Esophagus squamous epithelium (tissue), 5 donors: ENCODE data around the gene ZNF593OS. TPM values are rescaled to one million over a fixed set of nuclear protein-coding genes. Genes with fewer than 3 reads are reported as not detected.

Experiments used
- DNase-seq: peaks from one replicate; lab custom pipeline; 2025; lab: John Stamatoyannopoulos, UW
- H3K27ac ChIP-seq, 4 donors: fragments of 200-600 bp; sonication (generic); one replicate each; pipeline ENCODE4 v1.5.1; 2016 to 2019; ENCODE audit warnings: mild to moderate bottlenecking in 1 of 4
- H3K27me3 ChIP-seq, 4 donors: fragments of 200-600 bp; sonication (generic); 1 replicate in 3 of 4; 2 replicates in 1 of 4; pipeline versions ENCODE4 v1.5.1 to v1.6.0; 2017 to 2021; ENCODE audit warnings: antibody characterized with exemption in 1 of 4
- H3K36me3 ChIP-seq, 3 donors: fragments of 200-600 bp; sonication (generic); one replicate each; pipeline ENCODE4 v1.5.1; 2016 to 2019
- H3K4me1 ChIP-seq, 3 donors: fragments of 200-600 bp; sonication (generic); one replicate each; pipeline ENCODE4 v1.5.1; 2017 to 2019
- H3K4me3 ChIP-seq, 4 donors: fragments of 200-600 bp; sonication (generic); 1 replicate in 3 of 4; 2 replicates in 1 of 4; pipeline ENCODE4 v1.5.1; 2016 to 2019; ENCODE audit warnings: mild to moderate bottlenecking in 2 of 4, moderate library complexity in 1 of 4
- H3K9me3 ChIP-seq, 3 donors: fragments of 200-600 bp; sonication (generic); one replicate each; pipeline ENCODE4 v1.5.1; 2016 to 2019
- POLR2A ChIP-seq, 4 donors: fragments of 450-650 bp; IDR thresholded peaks; one replicate each; pipeline ENCODE4 v1.6.1; 2017; ENCODE audit warnings: antibody characterized with exemption in 4 of 4, mild to moderate bottlenecking in 4 of 4, moderate library complexity in 3 of 4
- WGBS, 2 donors: methylation state at CpG; one replicate each; pipeline ENCODE4 v1.1.5; 2018; 5-methylcytosine and 5-hydroxymethylcytosine counted together
- intact Hi-C: fragments of 100-400 bp; cut with DNase I; formaldehyde crosslinking; loops from one replicate; pipeline ENCODE4 v1.15.0; 2022
- total RNA-seq, 4 donors: library from RNA; depleted of rRNA; stranded (reverse); fragments of >200 nt; gene quantifications; one replicate each; pipeline ENCODE4 v1.1.0, GENCODE V29; 2016
- TF ChIP-seq, protein P1 (sequence below), 6 experiments: fragments of 450-650 bp in 4 of 6; fragments of 200-600 bp in 2 of 6; sonication (generic) in 2 of 6; IDR thresholded peaks; one replicate each; pipeline ENCODE4 v1.5.1; 2016 to 2019; ENCODE audit warnings: antibody characterized with exemption in 6 of 6, mild to moderate bottlenecking in 4 of 6, moderate library complexity in 4 of 6
- donor health status: DM: yes; HTN: yes; CAD: no.

The ZNF593OS gene
- total RNA-seq, 4 donors from 2014 or later: not detected

DNA sequence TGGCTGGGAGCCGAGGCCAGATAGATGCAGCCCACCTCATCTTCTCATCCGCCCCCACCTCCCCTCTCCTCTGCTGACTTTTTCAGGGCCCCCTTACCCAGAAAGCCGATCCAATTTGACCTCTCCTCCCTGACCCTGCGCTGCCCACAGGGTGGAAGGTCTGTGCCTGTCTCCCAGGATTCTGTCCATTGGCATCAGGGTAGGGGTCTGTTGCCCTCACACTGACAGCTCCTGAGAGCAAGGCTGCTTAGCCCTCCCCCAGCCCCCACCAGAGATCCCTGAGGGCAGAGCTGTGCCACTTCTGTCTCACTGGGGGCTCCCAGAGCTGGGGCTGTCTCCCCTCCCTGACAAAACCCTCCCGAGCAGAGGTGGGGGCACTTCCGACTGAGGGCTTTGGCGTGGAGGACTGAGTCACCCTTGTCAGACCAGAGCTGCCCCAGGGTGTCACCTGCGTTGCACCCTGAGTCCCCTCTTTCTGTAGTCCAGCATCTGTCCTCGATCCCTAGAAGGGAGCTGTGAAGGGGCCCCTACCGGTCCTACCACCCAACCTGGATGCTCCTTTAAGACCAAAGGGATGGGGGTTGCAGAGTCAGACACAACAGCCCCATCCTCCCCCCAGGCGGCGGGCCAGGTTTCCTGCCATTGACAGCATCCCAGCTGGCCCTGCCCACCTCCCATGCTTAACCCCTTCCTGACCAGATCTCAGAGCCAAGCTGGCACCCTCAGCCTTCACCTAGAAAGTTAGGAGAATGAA, 15.2 kb downstream of the ZNF593OS start:
- 53% methylated on average over 5 to 6 of the region's 12 CpGs for WGBS, 2 donors
- DNase-seq: no peak
- no peaks in the 10 kb centered on the region for H3K9me3 ChIP-seq
- H3K27me3 ChIP-seq: peaks cover 0 to 60% (median 0%) of the 10 kb centered on the region in 4 donors
- no peaks in the 10 kb centered on the region for H3K36me3 ChIP-seq
- TF ChIP-seq POLR2A (IDR thresholded peaks at IDR 0.05): no peak
- TF ChIP-seq, protein P1, sequence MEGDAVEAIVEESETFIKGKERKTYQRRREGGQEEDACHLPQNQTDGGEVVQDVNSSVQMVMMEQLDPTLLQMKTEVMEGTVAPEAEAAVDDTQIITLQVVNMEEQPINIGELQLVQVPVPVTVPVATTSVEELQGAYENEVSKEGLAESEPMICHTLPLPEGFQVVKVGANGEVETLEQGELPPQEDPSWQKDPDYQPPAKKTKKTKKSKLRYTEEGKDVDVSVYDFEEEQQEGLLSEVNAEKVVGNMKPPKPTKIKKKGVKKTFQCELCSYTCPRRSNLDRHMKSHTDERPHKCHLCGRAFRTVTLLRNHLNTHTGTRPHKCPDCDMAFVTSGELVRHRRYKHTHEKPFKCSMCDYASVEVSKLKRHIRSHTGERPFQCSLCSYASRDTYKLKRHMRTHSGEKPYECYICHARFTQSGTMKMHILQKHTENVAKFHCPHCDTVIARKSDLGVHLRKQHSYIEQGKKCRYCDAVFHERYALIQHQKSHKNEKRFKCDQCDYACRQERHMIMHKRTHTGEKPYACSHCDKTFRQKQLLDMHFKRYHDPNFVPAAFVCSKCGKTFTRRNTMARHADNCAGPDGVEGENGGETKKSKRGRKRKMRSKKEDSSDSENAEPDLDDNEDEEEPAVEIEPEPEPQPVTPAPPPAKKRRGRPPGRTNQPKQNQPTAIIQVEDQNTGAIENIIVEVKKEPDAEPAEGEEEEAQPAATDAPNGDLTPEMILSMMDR (IDR thresholded peaks at IDR 0.05): no peak
- peaks cover 11 to 31% (median 11%) of the 10 kb centered on the region in 3 donors for H3K4me1 ChIP-seq
- intact Hi-C loops: loop anchor here (5.0 kb wide), 1 partner anchor 124 kb away; no protein-coding TSS in a partner anchor
- peak overlapping the region in 3 of 4 donors; percentile 2 to 39 (median 30) for H3K4me3 ChIP-seq
- H3K27ac ChIP-seq: peak overlapping the region in 3 of 4 donors; percentile 6 to 72 (median 69)

DNA sequence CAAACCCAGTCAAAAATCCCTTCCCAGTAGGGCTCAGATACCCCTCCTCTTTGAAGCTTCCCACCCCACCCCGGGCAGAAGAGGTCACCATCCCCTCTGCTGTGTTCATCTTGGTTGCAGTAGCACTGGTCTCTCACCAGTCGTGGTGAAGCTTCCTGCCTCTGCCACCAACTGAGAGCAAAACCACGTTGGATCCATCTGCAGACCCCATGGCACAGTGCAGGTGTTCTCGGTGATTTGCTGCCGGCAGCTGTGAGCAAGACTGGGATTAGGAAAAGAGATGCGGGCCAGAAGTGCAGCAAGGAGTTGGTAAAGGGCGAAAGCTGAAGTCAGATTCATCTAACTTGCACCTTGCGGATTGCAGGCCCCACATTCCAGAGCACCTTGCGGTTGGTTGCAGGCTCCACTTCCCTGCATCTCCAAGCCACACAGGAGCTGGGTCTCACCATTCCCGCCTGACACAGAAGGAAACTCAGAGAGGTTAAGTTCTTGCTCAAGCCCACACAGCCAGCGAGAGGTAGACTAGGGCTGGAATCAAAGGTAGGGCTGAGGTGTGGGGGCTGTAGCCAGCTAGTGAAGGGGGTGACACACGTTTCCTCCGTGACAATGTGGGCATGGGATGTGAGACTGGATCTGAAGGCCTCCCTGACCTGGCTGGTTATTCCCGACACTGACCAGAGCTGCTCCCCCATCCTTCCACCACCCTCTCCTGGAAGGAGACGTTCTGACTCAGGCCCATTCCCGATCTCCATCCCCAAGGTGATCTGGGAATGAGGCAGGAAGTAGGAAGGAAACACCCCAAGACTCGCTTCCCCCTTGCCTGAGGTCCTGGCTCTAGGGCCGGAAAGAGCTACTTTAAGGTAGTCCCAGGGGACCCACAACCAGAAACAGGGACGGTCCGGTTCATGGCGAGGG, 16.0 kb downstream of the ZNF593OS start:
- peaks cover 0 to 51% (median 0%) of the 10 kb centered on the region in 4 donors for H3K27me3 ChIP-seq
- 58 to 80% methylated on average over 11 to 15 of the region's 21 CpGs for WGBS, 2 donors
- H3K4me3 ChIP-seq: peak overlapping the region in 2 of 4 donors; percentile 30 to 39
- intact Hi-C loops: loop anchor here (5.0 kb wide), 1 partner anchor 123 kb away; no protein-coding TSS in a partner anchor
- H3K36me3 ChIP-seq: no peaks in the 10 kb centered on the region
- no peak for DNase-seq
- H3K9me3 ChIP-seq: no peaks in the 10 kb centered on the region
- H3K4me1 ChIP-seq: peaks cover 6 to 23% (median 8%) of the 10 kb centered on the region in 3 donors
- peak overlapping the region in 3 of 4 donors; percentile 6 to 72 (median 69) for H3K27ac ChIP-seq
- TF ChIP-seq POLR2A (IDR thresholded peaks at IDR 0.05): no peak
- TF ChIP-seq, protein P1 (IDR thresholded peaks at IDR 0.05): no peak

DNA sequence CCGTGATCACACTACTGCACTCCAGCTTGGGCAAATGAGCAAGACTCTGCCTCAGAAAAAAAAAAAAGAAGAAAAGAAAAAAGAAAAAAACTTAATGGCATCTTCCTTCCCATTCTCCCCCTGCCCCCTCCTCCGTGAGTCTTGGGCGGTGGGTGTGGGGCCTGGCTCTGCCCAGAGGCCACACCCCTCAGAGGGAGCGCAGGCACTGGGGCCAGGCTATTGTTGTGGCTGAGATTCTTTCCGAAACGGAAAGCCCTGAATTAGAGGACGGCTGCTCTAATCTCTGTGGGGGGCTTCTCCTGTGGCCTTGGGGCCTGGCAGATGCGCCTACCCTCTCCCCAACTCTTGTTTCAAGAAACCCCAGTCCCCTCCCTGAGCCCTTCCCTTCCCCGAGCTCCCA, 16.9 kb downstream of the ZNF593OS start:
- no peak for DNase-seq
- TF ChIP-seq, protein P1 (IDR thresholded peaks at IDR 0.05): no peak
- no peak for TF ChIP-seq POLR2A (IDR thresholded peaks at IDR 0.05)
- H3K27me3 ChIP-seq: peaks cover 0 to 47% (median 0%) of the 10 kb centered on the region in 4 donors
- H3K4me1 ChIP-seq: peaks cover 6 to 20% (median 8%) of the 10 kb centered on the region in 3 donors
- H3K4me3 ChIP-seq: peak overlapping the region in 1 of 4 donors; percentile 2
- peak overlapping the region in 3 of 4 donors; percentile 10 to 72 (median 69) for H3K27ac ChIP-seq
- intact Hi-C loops: loop anchor here (5.0 kb wide), 1 partner anchor 122 kb away; no protein-coding TSS in a partner anchor
- WGBS, 2 donors: 33 to 61% methylated on average over 5 to 9 of the region's 9 CpGs
- no peaks in the 10 kb centered on the region for H3K9me3 ChIP-seq
- no peaks in the 10 kb centered on the region for H3K36me3 ChIP-seq

DNA sequence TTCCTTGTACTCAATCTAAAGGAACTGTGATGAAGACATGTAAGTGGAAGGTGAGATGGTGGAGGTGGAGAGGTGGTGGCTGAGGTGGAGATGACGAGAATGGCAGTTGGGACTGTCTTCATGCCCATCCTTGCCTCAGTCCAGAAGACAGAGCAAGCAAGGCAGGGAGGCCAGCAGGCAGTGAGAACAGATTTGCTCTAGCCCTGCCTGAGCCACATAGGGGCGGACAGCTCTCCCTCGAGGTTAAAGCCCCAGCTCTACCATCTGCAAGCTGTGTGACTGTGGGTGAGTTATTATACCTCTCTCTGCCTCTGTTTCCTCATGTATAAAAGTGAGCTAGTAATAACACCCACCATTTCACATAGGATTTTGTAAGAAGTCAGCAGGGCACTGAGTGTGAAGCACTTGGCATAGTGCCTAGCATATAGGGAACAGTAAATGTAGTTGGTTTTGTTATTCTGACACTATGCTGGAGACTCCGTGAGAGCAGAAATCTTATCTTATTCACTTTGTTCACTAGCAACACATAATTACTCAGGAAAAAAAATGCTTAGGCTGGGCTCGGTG, 17.6 kb downstream of the ZNF593OS start:
- H3K27ac ChIP-seq: no peak overlapping the region
- H3K9me3 ChIP-seq: no peaks in the 10 kb centered on the region
- no peaks in the 10 kb centered on the region for H3K36me3 ChIP-seq
- WGBS, 2 donors: 67 to 77% methylated on average over 3 to 5 of the region's 5 CpGs
- intact Hi-C loops: no loop called here
- DNase-seq: no peak
- H3K27me3 ChIP-seq: peaks cover 0 to 51% (median 0%) of the 10 kb centered on the region in 4 donors
- TF ChIP-seq, protein P1 (IDR thresholded peaks at IDR 0.05): no peak
- no peak for TF ChIP-seq POLR2A (IDR thresholded peaks at IDR 0.05)
- no peak overlapping the region for H3K4me3 ChIP-seq
- peaks cover 6 to 20% (median 8%) of the 10 kb centered on the region in 3 donors for H3K4me1 ChIP-seq
